Measurements from ENCODE around the gene ASMT. TPM values are rescaled to one million over a fixed set of nuclear protein-coding genes. Genes with fewer than 3 reads are reported as not detected.

Gene ASMT
- total RNA-seq, 4 donors from 2014 or later: 0.68 TPM; not detected in 3

DNA sequence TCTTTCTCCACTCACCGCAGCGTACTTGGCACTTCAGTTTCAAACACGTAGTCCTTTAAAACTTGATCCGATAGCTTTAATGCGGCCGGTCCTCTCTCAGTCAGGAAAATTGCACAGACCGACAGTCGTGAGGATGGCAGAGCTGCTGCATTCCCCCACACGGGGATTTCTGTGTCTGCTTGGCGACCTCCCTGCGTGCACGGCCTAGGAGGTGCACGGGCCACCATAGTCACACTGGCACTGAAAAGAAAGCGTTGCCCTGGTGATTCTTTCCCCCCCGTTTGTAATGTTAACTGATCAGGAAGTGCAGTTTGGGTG is 13.1 kb upstream of the ASMT start:
- Histone ChIP-seq H3K27ac (no peak overlapping the region), H3K9me3 (no peaks in the 10 kb centered on the region), H3K27me3 (no peaks in the 10 kb centered on the region), H3K4me1 (no peaks in the 10 kb centered on the region), H3K4me3 (no peak overlapping the region), H3K36me3 (peaks cover 77% of the 10 kb centered on the region)
- peak in 1 of 2 donors; percentile 53 for DNase-seq (ENCODE audit: low spot score in 2 of 2)
- 95% methylated on average over 15 of the region's 15 CpGs for WGBS
- TF ChIP-seq, protein P1, sequence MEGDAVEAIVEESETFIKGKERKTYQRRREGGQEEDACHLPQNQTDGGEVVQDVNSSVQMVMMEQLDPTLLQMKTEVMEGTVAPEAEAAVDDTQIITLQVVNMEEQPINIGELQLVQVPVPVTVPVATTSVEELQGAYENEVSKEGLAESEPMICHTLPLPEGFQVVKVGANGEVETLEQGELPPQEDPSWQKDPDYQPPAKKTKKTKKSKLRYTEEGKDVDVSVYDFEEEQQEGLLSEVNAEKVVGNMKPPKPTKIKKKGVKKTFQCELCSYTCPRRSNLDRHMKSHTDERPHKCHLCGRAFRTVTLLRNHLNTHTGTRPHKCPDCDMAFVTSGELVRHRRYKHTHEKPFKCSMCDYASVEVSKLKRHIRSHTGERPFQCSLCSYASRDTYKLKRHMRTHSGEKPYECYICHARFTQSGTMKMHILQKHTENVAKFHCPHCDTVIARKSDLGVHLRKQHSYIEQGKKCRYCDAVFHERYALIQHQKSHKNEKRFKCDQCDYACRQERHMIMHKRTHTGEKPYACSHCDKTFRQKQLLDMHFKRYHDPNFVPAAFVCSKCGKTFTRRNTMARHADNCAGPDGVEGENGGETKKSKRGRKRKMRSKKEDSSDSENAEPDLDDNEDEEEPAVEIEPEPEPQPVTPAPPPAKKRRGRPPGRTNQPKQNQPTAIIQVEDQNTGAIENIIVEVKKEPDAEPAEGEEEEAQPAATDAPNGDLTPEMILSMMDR (IDR thresholded peaks at IDR 0.05): no peak
- TF ChIP-seq EP300 (IDR thresholded peaks at IDR 0.05): no peak
- TF ChIP-seq POLR2A (IDR thresholded peaks at IDR 0.05): no peak
- TF ChIP-seq POLR2AphosphoS5 (IDR thresholded peaks at IDR 0.05): no peak

DNA sequence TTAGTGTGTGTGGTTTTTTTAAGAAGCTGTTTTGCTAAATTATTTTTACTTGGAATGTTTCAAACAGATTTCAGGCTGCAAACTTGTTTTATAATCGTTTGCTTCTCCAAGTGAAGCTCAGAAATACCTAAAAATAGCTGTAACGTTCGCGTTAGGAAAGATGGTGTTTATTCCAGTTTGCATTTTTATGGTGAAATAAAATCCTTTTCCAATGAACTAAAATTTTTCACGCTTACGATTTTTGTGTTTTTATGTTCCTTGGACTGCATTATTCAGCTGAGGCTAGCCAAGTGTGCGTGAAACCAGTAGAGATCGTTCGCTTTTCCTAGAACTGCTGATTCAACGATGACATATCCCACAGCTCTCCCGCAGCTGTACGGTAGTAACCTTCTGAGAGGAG is 12.6 kb upstream of the ASMT start:
- no peak for TF ChIP-seq POLR2AphosphoS5 (IDR thresholded peaks at IDR 0.05)
- TF ChIP-seq, protein P1 (IDR thresholded peaks at IDR 0.05): no peak
- no peak for TF ChIP-seq POLR2A (IDR thresholded peaks at IDR 0.05)
- peaks cover 71% of the 10 kb centered on the region for H3K36me3 ChIP-seq
- no peaks in the 10 kb centered on the region for H3K9me3 ChIP-seq
- DNase-seq (ENCODE audit: low spot score in 2 of 2): peak in 1 of 2 donors; percentile 8
- no peaks in the 10 kb centered on the region for H3K4me1 ChIP-seq
- whole genome bisulfite sequencing: 95% methylated on average over 12 of the region's 12 CpGs
- no peaks in the 10 kb centered on the region for H3K27me3 ChIP-seq
- no peak overlapping the region for H3K27ac ChIP-seq
- H3K4me3 ChIP-seq: no peak overlapping the region

DNA sequence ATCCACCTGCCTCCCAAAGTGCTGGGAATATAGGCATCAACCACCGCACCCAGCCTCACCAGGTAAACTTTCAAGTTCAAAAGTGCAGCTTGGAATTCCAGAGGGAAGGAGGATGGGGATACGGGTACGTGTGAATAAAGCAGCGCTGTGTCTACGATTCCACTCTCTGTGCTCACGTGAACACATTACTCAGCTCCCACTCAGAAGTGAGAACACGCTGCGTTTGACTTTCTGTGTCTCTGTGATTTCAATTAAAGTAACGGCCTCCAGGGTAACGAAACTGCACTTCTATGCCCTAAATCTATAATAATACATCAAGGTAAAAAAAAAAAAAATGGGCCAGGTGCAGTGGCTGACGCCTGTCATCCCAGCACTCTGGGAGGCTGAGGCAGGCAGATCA is 8.4 kb upstream of the ASMT start:
- no peaks in the 10 kb centered on the region for H3K27me3 ChIP-seq
- no peak overlapping the region for H3K27ac ChIP-seq
- H3K36me3 ChIP-seq: peaks cover 29% of the 10 kb centered on the region
- TF ChIP-seq, protein P1 (IDR thresholded peaks at IDR 0.05): no peak
- TF ChIP-seq POLR2AphosphoS5 (IDR thresholded peaks at IDR 0.05) (no peak), EP300 (IDR thresholded peaks at IDR 0.05) (no peak), POLR2A (IDR thresholded peaks at IDR 0.05) (no peak)
- WGBS: 96% methylated on average over 11 of the region's 11 CpGs
- H3K4me1 ChIP-seq: no peaks in the 10 kb centered on the region
- no peak overlapping the region for H3K4me3 ChIP-seq
- no peaks in the 10 kb centered on the region for H3K9me3 ChIP-seq
- DNase-seq (ENCODE audit: low spot score in 2 of 2): peak in 1 of 2 donors; percentile 32

DNA sequence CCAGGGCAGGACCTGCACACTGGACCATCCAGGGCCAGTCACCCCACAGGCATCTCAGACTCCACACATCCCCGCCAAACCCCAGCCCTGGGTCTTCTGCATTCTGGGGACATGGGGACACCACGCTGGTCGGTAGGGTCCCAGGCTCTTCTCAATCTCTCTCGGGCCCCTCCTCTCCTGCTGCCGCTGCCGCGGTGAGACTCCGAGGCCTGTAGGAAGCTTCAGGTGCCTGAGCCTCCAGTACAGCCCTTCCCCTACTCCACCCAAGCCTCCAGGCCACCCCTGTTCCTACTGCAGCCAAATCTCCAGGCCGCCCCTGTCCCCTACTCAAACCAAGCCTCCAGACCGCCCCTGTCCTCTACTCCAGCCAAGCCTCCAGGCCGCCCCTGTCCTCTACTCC is 5.5 kb upstream of the ASMT start:
- 82% methylated on average over 10 of the region's 11 CpGs for WGBS
- TF ChIP-seq POLR2AphosphoS5 (IDR thresholded peaks at IDR 0.05): no peak
- no peak for TF ChIP-seq EP300 (IDR thresholded peaks at IDR 0.05)
- no peak for TF ChIP-seq POLR2A (IDR thresholded peaks at IDR 0.05)
- TF ChIP-seq, protein P1 (IDR thresholded peaks at IDR 0.05): no peak
- H3K4me1 ChIP-seq: no peaks in the 10 kb centered on the region
- H3K9me3 ChIP-seq: no peaks in the 10 kb centered on the region
- H3K36me3 ChIP-seq: peaks cover 4% of the 10 kb centered on the region
- H3K27ac ChIP-seq: no peak overlapping the region
- H3K4me3 ChIP-seq: no peak overlapping the region
- no peaks in the 10 kb centered on the region for H3K27me3 ChIP-seq
- no peak for DNase-seq (ENCODE audit: low spot score in 2 of 2)

DNA sequence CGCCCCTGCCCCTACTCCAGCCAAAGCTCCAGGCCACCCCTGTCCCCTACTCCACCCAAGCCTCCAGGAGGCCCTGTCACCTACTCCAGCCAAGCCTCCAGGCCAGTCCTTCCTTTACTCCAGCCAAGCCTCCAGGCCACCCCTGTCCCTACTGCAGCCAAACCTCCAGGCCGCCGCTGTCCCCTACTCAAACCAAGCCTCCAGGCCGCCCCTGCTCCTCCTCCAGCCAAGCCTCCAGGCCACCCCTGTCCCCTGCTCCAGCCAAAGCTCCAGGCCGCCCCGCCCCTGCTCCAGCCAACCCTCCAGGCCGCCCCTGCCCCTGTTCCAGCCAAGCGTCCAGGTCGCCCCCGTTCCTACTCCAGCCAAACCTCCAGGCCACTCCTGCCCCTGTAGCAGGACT is 5.1 kb upstream of the ASMT start:
- Histone ChIP-seq H3K36me3 (no peaks in the 10 kb centered on the region), H3K27me3 (no peaks in the 10 kb centered on the region), H3K4me1 (no peaks in the 10 kb centered on the region), H3K4me3 (no peak overlapping the region), H3K27ac (no peak overlapping the region), H3K9me3 (no peaks in the 10 kb centered on the region)
- TF ChIP-seq, protein P1 (IDR thresholded peaks at IDR 0.05): no peak
- no peak for TF ChIP-seq POLR2A (IDR thresholded peaks at IDR 0.05)
- TF ChIP-seq EP300 (IDR thresholded peaks at IDR 0.05): no peak
- TF ChIP-seq POLR2AphosphoS5 (IDR thresholded peaks at IDR 0.05): no peak
- DNase-seq (ENCODE audit: low spot score in 2 of 2): no peak
- WGBS: 84% methylated on average over 10 of the region's 10 CpGs
